GM12874 (cell line): Measurements from ENCODE around the gene TREX2.

Experiments used
- CTCF ChIP-seq: IDR thresholded peaks from 2 replicates; pipeline ENCODE4 v1.5.1; 2011; ENCODE audit warnings: low read depth, mild to moderate bottlenecking, control low read depth, low read length, moderate library complexity; ENCODE audit not compliant: insufficient read depth

Gene TREX2

GRCh38 chrX:153405426-153405825, 40.4 kb downstream of the TREX2 start:
- TF ChIP-seq CTCF: no peak

GRCh38 chrX:153401133-153401764, 44.6 kb downstream of the TREX2 start, which contains the start of gene PNMA6E:
Gene PNMA6E (minus strand): TSS chrX:153401350. CDS start chrX:153398849, 2,501 bp downstream.
- TF ChIP-seq CTCF: no peak

GRCh38 chrX:153400146-153401132, 45.4 kb downstream of the TREX2 start:
- peak; percentile 88 for TF ChIP-seq CTCF

- TF ChIP-seq CTCF: no peak
These were observed 47.4 kb downstream of the TREX2 start for GRCh38 chrX:153398275-153398960.

GRCh38 chrX:153397256-153397960, 48.4 kb downstream of the TREX2 start:
- TF ChIP-seq CTCF: no peak

- no peak for TF ChIP-seq CTCF
These were observed 49.3 kb downstream of the TREX2 start for GRCh38 chrX:153396320-153397195.
